NB4 (cell line): ENCODE results near the gene TMEM131L.
A peak's percentile ranks its signal among the peaks of the same experiment; 100 is the strongest.

ENCODE experiments used
- DNase-seq: peaks from one replicate; pipeline ENCODE4 v3.0.0; 2010; ENCODE audit warnings: low read depth
- H3K4me3 ChIP-seq: one replicate; pipeline ENCODE4 v1.5.1; 2011; ENCODE audit warnings: mild to moderate bottlenecking, low read depth, low read length, moderate library complexity
- CTCF ChIP-seq: IDR thresholded peaks from one replicate; pipeline ENCODE4 v1.5.1; 2012; ENCODE audit warnings: low read depth, low read length
- MAX ChIP-seq: IDR thresholded peaks from 2 replicates; pipeline ENCODE4 v1.6.1; 2011; ENCODE audit warnings: low read depth, low read length
- MYC ChIP-seq: IDR thresholded peaks from 2 replicates; pipeline ENCODE4 v1.6.1; 2011; ENCODE audit warnings: low read depth, low read length
- POLR2A ChIP-seq: IDR thresholded peaks from 2 replicates; pipeline ENCODE4 v1.6.1; 2011; ENCODE audit warnings: mild to moderate bottlenecking; ENCODE audit not compliant: insufficient read length; ENCODE audit errors: extremely low read depth

TMEM131L gene

GRCh38 chr4:153514688-153515426, 48.7 kb downstream of the TMEM131L start:
- H3K4me3 ChIP-seq: no peak overlapping the region
- DNase-seq: peak; percentile 52
- TF ChIP-seq CTCF (no peak), MYC (no peak), POLR2A (no peak), MAX (no peak)

GRCh38 chr4:153517159-153517558, 51.0 kb downstream of the TMEM131L start:
- no peak overlapping the region for H3K4me3 ChIP-seq
- no peak for DNase-seq
- TF ChIP-seq MYC: no peak

GRCh38 chr4:153518001-153518400, 51.8 kb downstream of the TMEM131L start:
- no peak overlapping the region for H3K4me3 ChIP-seq
- DNase-seq: peak; percentile 23
- TF ChIP-seq MYC (no peak), CTCF (no peak), POLR2A (no peak), MAX (no peak)

- DNase-seq: no peak
- no peak overlapping the region for H3K4me3 ChIP-seq
- TF ChIP-seq POLR2A: no peak
- no peak for TF ChIP-seq MYC
- no peak for TF ChIP-seq MAX
- no peak for TF ChIP-seq CTCF
Observed at GRCh38 chr4:153518637-153519389, 52.7 kb downstream of the TMEM131L start.

- TF ChIP-seq MYC: no peak
- no peak for TF ChIP-seq POLR2A
- no peak for TF ChIP-seq MAX
- TF ChIP-seq CTCF: no peak
- DNase-seq: peak; percentile 62
- H3K4me3 ChIP-seq: no peak overlapping the region
Observed at GRCh38 chr4:153519687-153520086, 53.5 kb downstream of the TMEM131L start.

GRCh38 chr4:153520227-153520626, 54.1 kb downstream of the TMEM131L start:
- H3K4me3 ChIP-seq: no peak overlapping the region
- no peak for DNase-seq
- TF ChIP-seq CTCF (no peak), POLR2A (no peak), MYC (no peak), MAX (no peak)
